Uterus (tissue), 4 donors: ENCODE measurements around the gene HOXB5. TPM values are rescaled to one million over a fixed set of nuclear protein-coding genes. Genes with fewer than 3 reads are reported as not detected.

ENCODE experiments used
- DNase-seq, 2 donors: peaks; one replicate each; pipeline ENCODE4 v3.0.0-alpha.2; 2019 to 2020
- H3K27ac ChIP-seq, 2 donors: fragments of 200-600 bp; sonication (generic); 1 replicate in 1 of 2; 2 replicates in 1 of 2; pipeline ENCODE4 v1.5.1; 2016 to 2018
- H3K27me3 ChIP-seq, 2 donors: fragments of 200-600 bp; sonication (generic); one replicate each; pipeline ENCODE4 v1.5.1; 2018 to 2019; ENCODE audit warnings: control low read depth in 1 of 2
- H3K36me3 ChIP-seq, 2 donors: fragments of 200-600 bp; sonication (generic); one replicate each; pipeline ENCODE4 v1.5.1; 2019; ENCODE audit warnings: control low read depth in 1 of 2
- H3K4me1 ChIP-seq, 2 donors: fragments of 200-600 bp; sonication (generic); one replicate each; pipeline ENCODE4 v1.5.1; 2018 to 2019; ENCODE audit warnings: control low read depth in 1 of 2
- H3K4me3 ChIP-seq, 2 donors: fragments of 200-600 bp; sonication (generic); 1 replicate in 1 of 2; 2 replicates in 1 of 2; pipeline ENCODE4 v1.5.1; 2018 to 2019; ENCODE audit warnings: mild to moderate bottlenecking in 1 of 2
- H3K9me3 ChIP-seq, 2 donors: fragments of 200-600 bp; sonication (generic); one replicate each; pipeline ENCODE4 v1.5.1; 2019; ENCODE audit warnings: control low read depth in 1 of 2
- CTCF ChIP-seq, 4 experiments: fragments of 200-600 bp in 2 of 4; fragments of 450-650 bp in 2 of 4; sonication (generic) in 2 of 4; IDR thresholded peaks; one replicate each; pipeline ENCODE4 v1.5.1; 2016 to 2019; ENCODE audit warnings: antibody characterized with exemption in 4 of 4, mild to moderate bottlenecking in 2 of 4, moderate library complexity in 1 of 4
- POLR2A ChIP-seq, 2 donors: fragments of 450-650 bp; IDR thresholded peaks; one replicate each; pipeline ENCODE4 v1.6.1; 2016; ENCODE audit warnings: antibody characterized with exemption in 2 of 2, mild to moderate bottlenecking in 1 of 2, moderate library complexity in 1 of 2
- intact Hi-C: fragments of 100-400 bp; cut with DNase I; formaldehyde crosslinking; loops from one replicate; pipeline ENCODE4 v1.15.1; 2023; ENCODE audit warnings: low total_unique reads
- total RNA-seq, 4 donors: library from RNA; depleted of rRNA in 3 of 4; stranded (reverse); fragments of >200 nt in 3 of 4; gene quantifications; one replicate each; pipeline versions ENCODE4 v1.1.0 to v1.2.4, GENCODE V29; 2014 to 2023
- donor health status: DM: yes; HTN: yes; CAD: no.

Gene HOXB5
- total RNA-seq, 4 donors from 2014 or later: 0.55 to 2.5 (median 0.59) TPM; not detected in 1

DNA sequence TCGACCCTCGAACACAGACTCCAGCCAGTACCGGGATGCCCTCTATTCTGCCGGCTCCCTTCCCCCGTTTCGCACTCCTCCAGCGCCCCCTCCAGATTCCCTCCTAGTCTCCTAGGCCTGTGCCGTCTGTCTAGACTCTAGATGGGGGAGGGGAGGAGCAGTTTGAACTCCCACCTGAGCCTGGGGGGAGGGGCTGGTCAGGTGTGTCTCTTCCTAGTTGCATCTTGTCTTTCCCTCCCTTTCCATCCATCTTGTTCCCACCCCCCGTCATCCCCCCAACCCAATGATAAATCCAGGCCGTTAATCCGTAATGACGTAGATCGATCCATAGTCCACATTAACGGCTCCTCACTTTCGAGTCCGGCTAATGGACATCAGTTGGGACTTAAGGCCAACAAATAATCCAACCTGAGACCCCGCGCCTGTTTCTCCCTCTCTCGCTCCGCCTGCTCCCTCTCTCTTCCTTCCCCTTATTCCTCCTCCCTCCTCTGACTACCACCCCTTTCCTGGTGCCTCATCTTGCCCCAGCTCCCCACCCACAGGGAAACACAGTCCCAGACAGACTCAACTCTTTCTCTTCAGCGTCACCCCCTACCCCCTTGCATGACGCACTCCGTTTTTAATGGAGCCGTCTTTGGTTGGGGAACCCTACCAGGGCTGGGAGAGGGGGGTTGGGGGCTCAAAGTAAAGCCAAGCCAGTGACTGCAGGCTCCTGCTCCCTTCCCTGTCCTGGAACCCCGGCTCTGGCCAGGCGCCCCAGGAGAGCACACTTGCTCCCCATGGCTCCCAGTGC, 3.4 kb upstream of the HOXB5 start:
- Histone ChIP-seq H3K27ac (peak overlapping the region in 1 of 2 donors; percentile 44), H3K4me3 (peak overlapping the region in 1 of 2 donors; percentile 35), H3K36me3 (no peaks in the 10 kb centered on the region), H3K9me3 (no peaks in the 10 kb centered on the region), H3K27me3 (peaks cover 9 to 71% of the 10 kb centered on the region in 2 donors), H3K4me1 (peaks cover 0 to 7% of the 10 kb centered on the region in 2 donors)
- intact Hi-C loops: loop anchor here (10.0 kb wide), 1 partner anchor 252 kb away; no protein-coding TSS in a partner anchor
- no peak for DNase-seq
- TF ChIP-seq POLR2A (IDR thresholded peaks at IDR 0.05) (no peak), CTCF (IDR thresholded peaks at IDR 0.05) (no peak)

DNA sequence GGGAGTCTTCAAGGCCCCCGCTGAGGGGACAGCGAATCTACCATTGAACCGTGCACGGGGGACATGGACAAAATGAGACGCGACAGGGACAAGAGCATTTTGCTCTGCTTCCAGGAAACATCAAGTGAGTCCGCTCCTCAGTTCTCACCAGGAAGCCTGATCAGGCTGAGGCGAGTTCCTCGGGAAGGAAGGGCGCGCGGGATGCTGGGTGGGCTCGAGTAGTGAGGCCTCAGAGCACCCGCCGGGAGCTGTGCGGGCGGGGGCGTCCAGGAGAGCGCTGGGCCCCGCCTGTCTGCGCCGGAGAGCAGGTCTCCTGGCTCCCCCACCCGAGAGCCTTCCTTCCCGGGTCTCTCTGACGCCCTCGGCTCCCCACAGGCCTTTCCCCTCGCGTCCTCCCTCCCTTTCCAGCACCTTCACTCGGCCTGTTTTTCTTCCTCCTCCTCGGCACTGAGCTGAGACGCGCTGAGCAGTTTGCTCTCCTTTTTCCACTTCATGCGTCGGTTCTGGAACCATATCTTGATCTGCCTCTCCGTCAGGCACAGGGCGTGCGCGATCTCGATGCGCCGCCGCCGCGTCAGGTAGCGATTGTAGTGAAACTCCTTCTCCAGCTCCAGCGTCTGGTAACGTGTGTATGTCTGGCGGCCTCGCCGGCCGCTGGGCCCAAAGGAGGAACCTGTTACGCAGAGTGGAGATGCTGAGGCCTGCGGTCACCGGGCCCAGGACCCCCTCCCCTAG, 2.6 kb upstream of the HOXB5 start:
- intact Hi-C loops: loop anchor here (10.0 kb wide), 1 partner anchor 251 kb away; no protein-coding TSS in a partner anchor
- no peak overlapping the region for H3K27ac ChIP-seq
- peaks cover 9 to 69% of the 10 kb centered on the region in 2 donors for H3K27me3 ChIP-seq
- peaks cover 0 to 7% of the 10 kb centered on the region in 2 donors for H3K4me1 ChIP-seq
- no peaks in the 10 kb centered on the region for H3K36me3 ChIP-seq
- H3K4me3 ChIP-seq: no peak overlapping the region
- no peaks in the 10 kb centered on the region for H3K9me3 ChIP-seq
- DNase-seq: no peak
- no peak for TF ChIP-seq POLR2A (IDR thresholded peaks at IDR 0.05)
- TF ChIP-seq CTCF (IDR thresholded peaks at IDR 0.05): no peak

DNA sequence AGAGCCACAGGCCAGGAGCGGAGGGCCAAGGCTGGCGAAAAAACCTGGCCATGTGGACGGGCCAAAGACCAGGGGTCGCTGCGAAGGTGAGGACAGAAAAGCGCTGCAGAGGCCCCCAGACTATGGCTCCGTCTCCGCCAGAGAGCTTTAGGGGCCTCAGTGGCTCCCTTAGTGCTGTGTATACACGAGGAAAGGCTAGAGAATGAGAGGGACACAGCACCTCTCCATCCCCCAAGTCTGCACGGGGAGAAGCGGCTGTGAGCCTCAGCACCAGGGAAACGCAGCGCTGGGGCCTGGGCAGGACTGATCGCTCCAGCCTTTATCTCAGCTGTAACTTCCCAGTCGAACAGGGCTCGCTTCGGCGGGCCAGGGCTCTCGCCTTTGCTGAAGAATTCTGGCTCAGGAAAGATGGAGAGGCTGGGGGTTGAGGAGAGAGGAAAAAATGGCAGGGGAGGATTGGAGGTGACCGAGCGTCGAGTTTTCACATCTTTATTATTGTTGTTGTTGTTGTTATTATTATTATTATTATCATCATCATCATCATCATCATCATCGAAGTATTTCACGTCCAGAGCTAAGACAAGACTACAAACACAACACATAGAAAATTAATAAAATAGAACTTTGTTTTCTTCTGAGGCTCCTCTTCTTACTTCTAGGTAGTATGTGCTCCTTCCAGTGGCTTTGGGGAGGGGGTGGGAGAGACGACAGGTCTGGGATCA, 1.9 kb upstream of the HOXB5 start:
- intact Hi-C loops: loop anchor here (10.0 kb wide), 1 partner anchor 251 kb away; no protein-coding TSS in a partner anchor
- H3K4me3 ChIP-seq: no peak overlapping the region

GRCh38 chr17:48594538-48595277, 1.1 kb upstream of the HOXB5 start:
- Histone ChIP-seq H3K27me3 (peaks cover 9 to 62% of the 10 kb centered on the region in 2 donors), H3K9me3 (no peaks in the 10 kb centered on the region), H3K27ac (no peak overlapping the region), H3K36me3 (no peaks in the 10 kb centered on the region), H3K4me1 (peaks cover 0 to 7% of the 10 kb centered on the region in 2 donors), H3K4me3 (no peak overlapping the region)
- intact Hi-C loops: loop anchor here (10.0 kb wide), 1 partner anchor 250 kb away; no protein-coding TSS in a partner anchor
- TF ChIP-seq CTCF (IDR thresholded peaks at IDR 0.05): no peak
- no peak for TF ChIP-seq POLR2A (IDR thresholded peaks at IDR 0.05)
- DNase-seq: no peak

More for the DNA sequence above, 1.9 kb upstream of the HOXB5 start:
- Histone ChIP-seq H3K27me3 (peaks cover 9 to 67% of the 10 kb centered on the region in 2 donors), H3K27ac (no peak overlapping the region), H3K36me3 (no peaks in the 10 kb centered on the region), H3K9me3 (no peaks in the 10 kb centered on the region), H3K4me1 (peaks cover 0 to 7% of the 10 kb centered on the region in 2 donors)
- TF ChIP-seq CTCF (IDR thresholded peaks at IDR 0.05) (no peak), POLR2A (IDR thresholded peaks at IDR 0.05) (no peak)
- DNase-seq: no peak
